HEK293 (cell line): ENCODE measurements around the gene BPHL.

Source experiments
- CTCF ChIA-PET: fragments of 350-600 bp; formaldehyde crosslinking; extraction: SDS; loops from one replicate; lab custom pipeline; 2021; ENCODE audit warnings: antibody characterized with exemption; lab: Yijun Ruan, JAX
- POLR2A ChIA-PET: fragments of 300-600 bp; formaldehyde crosslinking; extraction: SDS; loops from one replicate; lab custom pipeline; 2020; ENCODE audit warnings: antibody characterized with exemption, inconsistent platforms; lab: Yijun Ruan, JAX
- H3K27ac ChIP-seq: fragments of 200-500 bp; sonication (Bioruptor generic); 2 replicates; pipeline ENCODE4 v1.5.1; 2014; ENCODE audit warnings: low read depth, low read length, control low read depth, inconsistent platforms; ENCODE audit errors: extremely low read depth
- H3K36me3 ChIP-seq, 2 experiments: fragments of 200-500 bp in 1 of 2; sonication (Bioruptor generic) in 1 of 2; 1 replicate in 1 of 2; 2 replicates in 1 of 2; pipeline ENCODE4 v1.5.1; 2014 to 2017; ENCODE audit warnings: inconsistent platforms in 2 of 2, low read length in 2 of 2; ENCODE audit not compliant: control insufficient read depth in 2 of 2, insufficient read depth in 1 of 2
- H3K4me1 ChIP-seq: fragments of 200-500 bp; sonication (Bioruptor generic); 2 replicates; pipeline ENCODE4 v1.5.1; 2014; ENCODE audit warnings: mild to moderate bottlenecking, low read length, inconsistent platforms; ENCODE audit not compliant: control insufficient read depth, insufficient read depth
- H3K4me3 ChIP-seq: 2 replicates; pipeline ENCODE4 v1.5.1; 2011; ENCODE audit warnings: low read depth, mild to moderate bottlenecking, control low read depth, low read length, moderate library complexity
- H3K9me3 ChIP-seq: fragments of 200-500 bp; sonication (Bioruptor generic); 2 replicates; pipeline ENCODE4 v1.5.1; 2014; ENCODE audit warnings: low read depth, low read length, inconsistent platforms; ENCODE audit not compliant: control insufficient read depth, insufficient read depth
- CTCF ChIP-seq: fragments of 450-650 bp; formaldehyde crosslinking; IDR thresholded peaks from 2 replicates; pipeline ENCODE4 v1.5.1; 2016; ENCODE audit warnings: missing biosample characterization, missing genetic modification characterization
- FEZF1 ChIP-seq: fragments of 450-650 bp; formaldehyde crosslinking; IDR thresholded peaks from 2 replicates; pipeline ENCODE4 v1.5.1; 2016; ENCODE audit warnings: missing biosample characterization, missing genetic modification characterization
- GLI2 ChIP-seq: fragments of 450-650 bp; formaldehyde crosslinking; IDR thresholded peaks from 2 replicates; pipeline ENCODE4; 2017; ENCODE audit warnings: missing biosample characterization, missing genetic modification characterization, low read depth, borderline replicate concordance
- GLIS1 ChIP-seq: fragments of 450-650 bp; formaldehyde crosslinking; IDR thresholded peaks from 2 replicates; pipeline ENCODE4 v1.5.1; 2016; ENCODE audit warnings: missing biosample characterization, missing genetic modification characterization
- HIC1 ChIP-seq: fragments of 450-650 bp; formaldehyde crosslinking; IDR thresholded peaks from 2 replicates; pipeline ENCODE4 v1.5.1; 2016; ENCODE audit warnings: missing biosample characterization, missing genetic modification characterization
- KLF9 ChIP-seq: fragments of 450-650 bp; formaldehyde crosslinking; IDR thresholded peaks from 2 replicates; pipeline ENCODE4 v1.5.1; 2016; ENCODE audit warnings: missing biosample characterization, missing genetic modification characterization, low read depth
- SALL2 ChIP-seq: fragments of 450-650 bp; formaldehyde crosslinking; IDR thresholded peaks from 2 replicates; pipeline ENCODE4 v1.5.0; 2017; ENCODE audit warnings: missing biosample characterization, mild to moderate bottlenecking, missing genetic modification characterization, borderline replicate concordance
- SETDB1 ChIP-seq: IDR thresholded peaks from one replicate; pipeline ENCODE4 v1.6.1; 2017; ENCODE audit warnings: mild to moderate bottlenecking, low read length, moderate library complexity, mixed read lengths; ENCODE audit not compliant: insufficient read length
- ZBTB6 ChIP-seq: fragments of 450-650 bp; formaldehyde crosslinking; IDR thresholded peaks from 2 replicates; pipeline ENCODE4 v1.5.1; 2017; ENCODE audit warnings: missing biosample characterization, missing genetic modification characterization
- ZBTB7A ChIP-seq: fragments of 450-650 bp; formaldehyde crosslinking; IDR thresholded peaks from 2 replicates; pipeline ENCODE4 v1.5.1; 2016; ENCODE audit warnings: low read depth, missing biosample characterization, missing genetic modification characterization
- ZFHX2 ChIP-seq: fragments of 450-650 bp; formaldehyde crosslinking; conservative IDR thresholded peaks from 2 replicates; pipeline ENCODE4 v1.5.1; 2016; ENCODE audit warnings: missing biosample characterization, missing genetic modification characterization
- ZFP3 ChIP-seq: fragments of 450-650 bp; formaldehyde crosslinking; IDR thresholded peaks from 2 replicates; pipeline ENCODE4 v1.5.1; 2016; ENCODE audit warnings: low read depth, missing biosample characterization, missing genetic modification characterization
- ZNF211 ChIP-seq: fragments of 450-650 bp; formaldehyde crosslinking; IDR thresholded peaks from 2 replicates; pipeline ENCODE4 v1.5.1; 2016; ENCODE audit warnings: low read depth, missing biosample characterization, missing genetic modification characterization
- ZNF292 ChIP-seq: fragments of 450-650 bp; formaldehyde crosslinking; IDR thresholded peaks from 2 replicates; pipeline ENCODE4 v1.5.1; 2016; ENCODE audit warnings: low read depth, missing biosample characterization, missing genetic modification characterization, borderline replicate concordance
- ZNF341 ChIP-seq: fragments of 450-650 bp; formaldehyde crosslinking; IDR thresholded peaks from 2 replicates; pipeline ENCODE4; 2016; ENCODE audit warnings: low read depth, missing biosample characterization, missing genetic modification characterization
- ZNF354C ChIP-seq: fragments of 450-650 bp; formaldehyde crosslinking; IDR thresholded peaks from 2 replicates; pipeline ENCODE4 v1.5.1; 2016; ENCODE audit warnings: missing biosample characterization, missing genetic modification characterization, low read depth, borderline replicate concordance
- ZNF37A ChIP-seq: fragments of 450-650 bp; IDR thresholded peaks from 2 replicates; pipeline ENCODE4 v1.5.1; 2018; ENCODE audit warnings: missing biosample characterization, missing genetic modification characterization
- ZNF404 ChIP-seq: fragments of 450-650 bp; formaldehyde crosslinking; IDR thresholded peaks from 2 replicates; pipeline ENCODE4 v1.5.1; 2017; ENCODE audit warnings: missing biosample characterization, missing genetic modification characterization
- ZNF426 ChIP-seq: fragments of 450-650 bp; formaldehyde crosslinking; IDR thresholded peaks from 2 replicates; pipeline ENCODE4 v1.5.1; 2017; ENCODE audit warnings: missing biosample characterization, missing genetic modification characterization, mild to moderate bottlenecking, inconsistent platforms, moderate library complexity
- ZNF510 ChIP-seq: fragments of 450-650 bp; formaldehyde crosslinking; IDR thresholded peaks from 2 replicates; pipeline ENCODE4 v1.5.1; 2018; ENCODE audit warnings: mild to moderate bottlenecking, missing genetic modification characterization, missing biosample characterization; ENCODE audit not compliant: insufficient replicate concordance
- ZNF513 ChIP-seq: fragments of 450-650 bp; IDR thresholded peaks from 2 replicates; pipeline ENCODE4 v1.5.1; 2018; ENCODE audit warnings: missing biosample characterization, missing genetic modification characterization
- ZNF521 ChIP-seq: fragments of 450-650 bp; formaldehyde crosslinking; IDR thresholded peaks from 2 replicates; pipeline ENCODE4 v1.5.1; 2017; ENCODE audit warnings: missing biosample characterization, mild to moderate bottlenecking, missing genetic modification characterization
- ZNF530 ChIP-seq: fragments of 450-650 bp; formaldehyde crosslinking; IDR thresholded peaks from 2 replicates; pipeline ENCODE4 v1.5.1; 2016; ENCODE audit warnings: low read depth, missing biosample characterization, missing genetic modification characterization
- ZNF660 ChIP-seq: fragments of 450-650 bp; IDR thresholded peaks from 2 replicates; pipeline ENCODE4 v1.5.1; 2018; ENCODE audit warnings: missing biosample characterization, mild to moderate bottlenecking, missing genetic modification characterization
- ZNF664 ChIP-seq: fragments of 450-650 bp; formaldehyde crosslinking; IDR thresholded peaks from 2 replicates; pipeline ENCODE4 v1.5.1; 2016; ENCODE audit warnings: missing biosample characterization, missing genetic modification characterization
- ZNF76 ChIP-seq: fragments of 450-650 bp; formaldehyde crosslinking; IDR thresholded peaks from 2 replicates; pipeline ENCODE4; 2016; ENCODE audit warnings: low read depth, missing biosample characterization, missing genetic modification characterization, borderline replicate concordance
- ZNF830 ChIP-seq: fragments of 450-650 bp; IDR thresholded peaks from 2 replicates; pipeline ENCODE4 v1.5.0; 2018; ENCODE audit warnings: missing biosample characterization, missing genetic modification characterization, low read depth, mild to moderate bottlenecking, moderate library complexity
- ZXDB ChIP-seq: fragments of 450-650 bp; formaldehyde crosslinking; IDR thresholded peaks from 2 replicates; pipeline ENCODE4 v1.5.1; 2016; ENCODE audit warnings: missing biosample characterization, missing genetic modification characterization

Gene BPHL

GRCh38 chr6:3118353-3119039, at the start of gene BPHL:
Gene BPHL, plus strand, starts transcription at chr6:3118711. Its CDS starts 30 bp downstream, at chr6:3118741.
- 0 out of 2 replicates have a peak, but pooled peaks cover 3% of the 10 kb centered on the region for H3K4me1 ChIP-seq
- ChIA-PET CTCF (interaction anchor here (0.6 to 1.0 kb wide), 2 partner anchors 129 to 315 kb away, joined by 3 read pairs; no protein-coding TSS in a partner anchor), POLR2A (interaction anchor here (0.5 to 1.0 kb wide), 11 partner anchors 9 to 146 kb away, joined by 3 to 6 read pairs (median 3); partner anchors contain the start of genes NQO2 and TUBB2A)
- H3K4me3 ChIP-seq, result peak within 1 kb of the TSS; percentile 94
- H3K9me3 ChIP-seq, result no peaks in the 10 kb centered on the region
- peaks cover under 1 to 19% of the 10 kb centered on the region in 2 experiments for H3K36me3 ChIP-seq
- H3K27ac ChIP-seq, result peak within 1 kb of the TSS; percentile 87
- TF ChIP-seq ZNF292 (tag by site-specific recombination) (no peak), ZNF426 (no peak), ZFP3 (no peak), ZNF37A (tag by site-specific recombination) (no peak), ZFHX2 (tag by site-specific recombination) (peak; percentile 83), GLI2 (no peak), KLF9 (tag by site-specific recombination) (peak; percentile 99), ZNF830 (no peak), ZNF404 (tag by site-specific recombination) (no peak), FEZF1 (tag by site-specific recombination) (no peak), ZNF513 (tag by site-specific recombination) (no peak), ZNF211 (no peak), ZNF530 (no peak), ZNF354C (no peak), SETDB1 (no peak), ZBTB6 (tag by site-specific recombination) (peak; percentile 74), ZNF660 (tag by site-specific recombination) (peak; percentile 33; the same call in 1 of the 2 replicates), ZNF76 (no peak), ZNF341 (peak; percentile 81), ZNF510 (tag by site-specific recombination) (no peak), GLIS1 (peak; percentile 50; the same call in 1 of the 2 replicates), ZXDB (tag by site-specific recombination) (peak; percentile 72; the same call in 1 of the 2 replicates), ZNF521 (no peak), ZNF664 (no peak), CTCF (tag by site-specific recombination) (peak; percentile 59; the same call in 1 of the 2 replicates), HIC1 (no peak), SALL2 (tag by site-specific recombination) (no peak), ZBTB7A (tag by site-specific recombination) (no peak)
